GM21526 (cell line): ENCODE results near the gene FERMT2.
"Not testable (repeated sequence)": the region's sequence is repeated elsewhere in the genome, so short reads cannot be mapped to it uniquely, and the experiment has no call there.

Experiments
- ATAC-seq: cut with Tn5 transposase; IDR thresholded peaks from one replicate; pipeline ENCODE4 v1.9.1; 2021; ENCODE audit warnings: moderate library complexity; ENCODE audit not compliant: unreplicated experiment, low FRiP score

Gene FERMT2

DNA sequence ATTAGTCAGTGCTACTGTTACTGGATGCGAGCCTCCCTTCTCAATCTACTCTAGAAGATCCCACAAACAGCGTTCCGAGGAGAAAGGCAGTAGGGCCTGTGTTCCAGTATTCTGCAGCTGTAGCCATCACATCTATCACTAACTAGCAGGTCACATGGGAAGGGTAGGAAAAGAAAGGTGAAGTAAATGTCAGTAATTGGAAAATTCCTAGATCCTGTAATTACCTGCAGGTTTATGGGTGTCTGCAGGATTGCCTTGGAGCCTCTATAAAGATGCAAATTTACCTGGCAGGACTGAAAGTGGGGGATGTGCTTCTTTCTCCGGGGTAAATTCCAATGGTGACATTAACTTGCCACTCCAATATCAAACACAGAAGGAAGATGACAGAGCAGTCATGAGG, 77.8 kb downstream of the FERMT2 start:
- no peak for ATAC-seq

- ATAC-seq = no peak
These were observed 79.2 kb downstream of the FERMT2 start for GRCh38 chr14:52871606-52872005.

DNA sequence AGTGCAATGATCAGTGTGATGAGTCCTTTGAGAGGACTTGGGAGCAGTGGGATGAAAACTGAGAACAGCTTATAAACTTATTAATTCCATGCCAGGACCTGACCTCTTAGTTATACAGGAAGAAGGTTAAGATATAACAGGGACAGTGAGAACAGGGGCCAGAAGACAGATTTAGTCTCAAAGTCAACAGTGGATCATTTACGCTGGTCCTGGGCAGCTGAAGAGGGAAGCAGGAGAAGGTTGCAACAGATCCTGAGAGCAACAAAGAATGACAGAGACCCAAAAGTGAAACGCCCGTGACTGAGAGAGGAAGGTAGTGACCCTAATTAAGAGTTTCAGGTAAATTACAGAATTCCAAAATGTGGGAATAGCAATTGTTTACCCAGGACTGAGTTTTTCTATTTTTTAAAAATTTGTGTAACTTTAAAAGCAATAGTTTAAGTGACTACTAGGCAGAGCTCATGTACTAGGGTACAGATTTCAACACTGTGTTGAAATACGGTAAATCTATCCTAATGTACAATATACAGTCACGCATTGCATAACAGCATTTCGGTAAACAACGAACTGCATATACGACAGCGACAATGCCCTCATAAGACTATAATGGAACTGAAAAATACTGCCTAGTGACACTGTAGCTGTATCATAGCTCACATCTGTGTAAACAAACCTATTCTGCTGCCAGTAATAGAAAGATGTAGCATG, 81.8 kb downstream of the FERMT2 start:
- ATAC-seq = no peak

DNA sequence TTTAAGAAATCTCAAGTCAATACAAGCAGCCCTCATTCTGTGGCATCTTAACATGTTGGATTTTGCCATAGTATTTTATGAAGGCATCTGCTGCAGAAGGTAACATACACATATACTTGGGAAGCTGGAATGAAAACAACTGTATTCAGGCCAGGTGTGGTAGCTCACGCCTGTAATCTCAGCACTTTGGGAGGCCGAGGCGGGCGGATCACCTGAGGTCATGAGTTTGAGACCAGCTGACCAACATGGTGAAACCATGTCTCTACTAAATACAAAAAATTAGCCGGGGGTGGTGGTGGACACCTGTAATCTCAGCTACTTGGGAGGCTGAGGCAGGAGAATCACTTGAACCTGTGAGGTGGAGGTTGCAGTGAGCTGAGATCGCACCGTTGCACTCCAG, 86.0 kb downstream of the FERMT2 start:
- not testable (repeated sequence) for ATAC-seq

GRCh38 chr14:52863334-52863700, 87.5 kb downstream of the FERMT2 start:
- ATAC-seq = no peak

DNA sequence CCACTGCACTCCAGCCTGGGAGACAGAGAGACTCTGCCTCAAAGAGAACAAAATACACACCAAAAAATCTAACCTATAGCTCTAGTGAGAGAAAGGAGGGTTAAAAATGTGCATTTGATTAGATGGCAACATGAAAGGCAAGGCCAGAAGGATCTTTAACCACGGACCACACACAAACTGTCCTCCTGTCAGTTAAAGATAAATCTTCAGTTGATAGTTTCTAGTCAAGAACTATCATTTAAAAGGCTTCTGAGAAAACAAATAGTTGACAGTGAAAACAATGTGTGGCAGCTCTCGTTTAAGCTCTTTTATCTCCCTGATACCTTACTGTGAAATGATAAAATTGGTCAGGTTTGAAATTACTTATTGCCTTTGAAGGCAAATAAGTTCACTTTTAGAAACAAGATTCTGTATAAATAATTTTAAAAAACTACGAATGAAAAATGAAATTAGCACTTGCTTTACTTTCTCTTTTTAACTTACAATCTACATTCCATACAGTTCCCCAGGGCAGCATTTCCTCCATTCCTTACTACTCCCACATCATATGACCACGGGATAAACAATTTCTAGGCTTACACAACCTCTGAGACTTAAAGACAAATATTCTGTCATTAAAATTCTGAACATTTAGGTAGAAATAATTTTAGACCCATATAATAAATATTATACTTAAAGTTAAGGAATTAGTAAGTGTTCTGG, 88.1 kb downstream of the FERMT2 start:
- ATAC-seq = no peak

DNA sequence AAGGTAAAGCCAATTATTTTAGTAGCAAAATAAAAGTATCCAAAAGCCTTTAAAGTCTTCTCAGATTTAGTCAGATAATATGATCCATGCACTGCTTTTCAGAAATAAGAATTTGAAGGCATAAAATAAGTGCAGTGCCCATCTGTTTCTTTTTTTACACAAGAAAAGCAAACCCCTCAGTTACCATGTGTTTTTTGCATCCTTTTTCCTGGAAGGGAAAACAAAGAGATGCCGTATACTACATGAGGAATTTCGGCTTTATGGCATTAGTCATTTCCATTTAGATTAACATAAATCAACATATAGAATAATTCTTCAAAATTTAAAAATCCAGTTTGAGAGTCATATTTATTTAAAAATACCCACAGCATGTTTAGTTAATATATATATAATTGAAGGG, 89.4 kb downstream of the FERMT2 start:
- ATAC-seq = no peak

GRCh38 chr14:52860910-52861309, 89.9 kb downstream of the FERMT2 start:
- ATAC-seq = no peak

DNA sequence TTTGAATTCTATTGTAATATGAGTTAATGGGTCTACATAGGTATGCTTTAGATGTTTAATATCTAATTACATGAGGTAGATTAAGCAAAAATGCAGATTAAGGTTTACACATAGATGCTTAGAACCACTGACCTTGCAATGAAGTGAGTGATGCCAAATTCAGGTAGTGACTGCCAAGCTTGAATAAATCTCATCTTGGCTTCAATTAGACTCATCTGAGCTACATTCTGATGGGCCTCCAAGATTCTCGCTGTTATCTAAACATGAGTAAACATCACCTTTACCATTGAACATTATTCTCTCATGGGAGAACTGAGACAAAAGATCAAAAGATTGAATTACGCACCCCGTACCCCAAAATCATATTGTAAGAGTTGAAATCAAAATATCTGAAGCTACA, 90.6 kb downstream of the FERMT2 start:
- no peak for ATAC-seq

GRCh38 chr14:52856139-52856538, 94.7 kb downstream of the FERMT2 start:
- ATAC-seq = no peak

GRCh38 chr14:52853522-52853854, 97.4 kb downstream of the FERMT2 start:
- ATAC-seq = no peak

- no peak for ATAC-seq
These were observed 97.9 kb downstream of the FERMT2 start for GRCh38 chr14:52852810-52853521.

- ATAC-seq = no peak
These were observed 100.4 kb downstream of the FERMT2 start for GRCh38 chr14:52850451-52850909.

DNA sequence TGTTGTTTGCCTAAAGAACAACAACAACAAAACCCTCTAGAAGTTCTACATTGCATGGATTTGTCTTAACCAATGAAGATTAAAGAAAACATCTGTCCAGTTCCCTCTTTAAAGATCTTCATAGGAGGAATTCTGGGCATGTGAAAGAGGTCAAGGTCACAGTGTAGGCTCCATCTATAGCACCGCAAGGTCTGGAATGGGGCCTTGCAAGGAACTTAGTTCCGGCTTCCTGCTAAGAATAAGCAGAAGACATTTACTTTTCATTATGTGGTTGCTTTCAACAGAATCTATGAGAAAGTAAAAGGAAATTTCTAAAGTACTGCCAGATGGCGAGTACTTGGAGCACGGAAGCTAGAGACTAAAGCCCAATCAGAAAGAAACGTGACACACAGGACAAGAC, 102.2 kb downstream of the FERMT2 start:
- no peak for ATAC-seq

- no peak for ATAC-seq
These were observed 104.3 kb downstream of the FERMT2 start for GRCh38 chr14:52846591-52846990.

- no peak for ATAC-seq
These were observed 105.8 kb downstream of the FERMT2 start for GRCh38 chr14:52845081-52845480.

- no peak for ATAC-seq
These were observed 106.4 kb downstream of the FERMT2 start for GRCh38 chr14:52844262-52845060.

- ATAC-seq = no peak
These were observed 110.0 kb downstream of the FERMT2 start for GRCh38 chr14:52840877-52841276.

DNA sequence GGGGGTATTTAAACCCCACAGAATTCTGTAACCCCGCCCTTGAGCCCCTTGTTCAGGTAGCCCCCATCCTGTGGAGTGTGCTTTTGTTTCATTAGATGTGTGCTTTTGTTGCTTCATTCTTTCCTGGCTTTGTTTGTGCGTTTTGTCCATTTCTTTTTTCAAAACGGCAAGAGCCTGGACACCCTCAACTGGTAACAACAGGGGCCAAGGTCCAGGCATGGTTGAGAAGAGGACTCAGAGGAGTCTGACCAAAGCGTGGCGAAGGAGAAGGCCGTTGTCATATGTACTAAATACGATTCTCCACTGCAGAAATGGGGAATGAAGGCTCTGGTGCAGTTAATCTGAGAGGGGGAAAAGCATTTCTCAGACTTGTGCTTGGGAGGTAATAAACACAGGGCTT, 113.4 kb downstream of the FERMT2 start:
- no peak for ATAC-seq

GRCh38 chr14:52836063-52836462, 114.8 kb downstream of the FERMT2 start:
- no peak for ATAC-seq
